Right lobe of liver (tissue), 6 donors: ENCODE measurements around the gene ATOH8. TPM values are rescaled to one million over a fixed set of nuclear protein-coding genes. Genes with fewer than 3 reads are reported as not detected.

ENCODE experiments used
- ATAC-seq, 4 donors: fragments of 200-7000 bp; cut with Tn5 transposase; one replicate each; pipeline ENCODE4 v1.9.1; 2020; ENCODE audit warnings: mild to moderate bottlenecking in 4 of 4, moderate library complexity in 4 of 4
- DNase-seq, 3 donors: peaks; one replicate each; pipeline ENCODE4 v3.0.0-alpha.2; 2020
- H3K27ac ChIP-seq, 3 donors: fragments of 200-600 bp; one replicate each; pipeline ENCODE4 v1.8.0; 2022
- H3K27me3 ChIP-seq, 2 donors: fragments of 200-600 bp; one replicate each; pipeline ENCODE4 v1.8.0; 2022
- H3K36me3 ChIP-seq, 4 donors: fragments of 200-600 bp; sonication (generic) in 1 of 4; one replicate each; pipeline versions ENCODE4 v1.5.1 to v1.8.0; 2017 to 2022; ENCODE audit warnings: control low read depth in 1 of 4
- H3K4me1 ChIP-seq, 4 donors: fragments of 200-600 bp; sonication (generic) in 1 of 4; one replicate each; pipeline versions ENCODE4 v1.5.1 to v1.8.0; 2017 to 2022; ENCODE audit warnings: control low read depth in 1 of 4
- H3K4me3 ChIP-seq, 3 donors: fragments of 200-600 bp; one replicate each; pipeline ENCODE4 v1.8.0; 2022
- H3K9me3 ChIP-seq, 4 donors: fragments of 200-600 bp; sonication (generic) in 1 of 4; one replicate each; pipeline versions ENCODE4 v1.5.1 to v1.8.0; 2017 to 2022; ENCODE audit warnings: control low read depth in 1 of 4
- CTCF ChIP-seq, 4 donors: fragments of 200-600 bp in 3 of 4; fragments of 450-650 bp in 1 of 4; IDR thresholded peaks; one replicate each; pipeline versions ENCODE4 v1.5.1 to v1.8.0; 2016 to 2022; ENCODE audit warnings: antibody characterized with exemption in 4 of 4, mild to moderate bottlenecking in 2 of 4
- POLR2A ChIP-seq: fragments of 450-650 bp; IDR thresholded peaks from one replicate; pipeline ENCODE4 v1.6.1; 2017; ENCODE audit warnings: antibody characterized with exemption, mild to moderate bottlenecking
- WGBS: methylation state at CpG from one replicate; pipeline ENCODE4 v1.1.6; 2018; ENCODE audit warnings: low coverage, low lambda C conversion rate; ENCODE audit not compliant: insufficient coverage; ENCODE audit errors: missing lambda C conversion rate; 5-methylcytosine and 5-hydroxymethylcytosine counted together
- intact Hi-C, 2 donors: fragments of 100-400 bp; cut with DNase I; formaldehyde crosslinking; loops; one replicate each; pipeline versions ENCODE4 v1.11.2 to v1.14.1; 2022
- total RNA-seq, 6 experiments: library from RNA; depleted of rRNA in 2 of 6; stranded (reverse); fragments of >200 nt in 2 of 6; fragmentation: NEBNext Ultra II Directional in 3 of 6; extraction: Animal tissue kit (Norgen Biotek cat#: 25700) in 3 of 6; gene quantifications; one replicate each; pipeline versions ENCODE4 v1.1.0 to v1.2.4, GENCODE V29; 2016 to 2023
- donor health status: DM: no; HTN: yes; CAD: no.
- donor health status: DM: no; HTN: no; CAD: no.
- donor health status: DM: no; HTN: no; CAD: no.
- donor health status: DM: no; HTN: yes; CAD: no.
- donor health status: DM: no; HTN: yes; CAD: no.

Gene ATOH8
- total RNA-seq, 6 experiments from 2014 or later = 5.3 to 78.0 (median 46.2) TPM

- H3K27me3 ChIP-seq = no peaks in the 10 kb centered on the region
- no peaks in the 10 kb centered on the region for H3K9me3 ChIP-seq
- no peaks in the 10 kb centered on the region for H3K36me3 ChIP-seq
- intact Hi-C loops = loop anchor here (5.0 to 10.0 kb wide), 3 partner anchors 66 to 179 kb away; no protein-coding TSS in a partner anchor
- 93% methylated on average over 4 of the region's 7 CpGs for WGBS
- H3K4me3 ChIP-seq = no peak overlapping the region
- TF ChIP-seq CTCF (IDR thresholded peaks at IDR 0.05) = no peak
- TF ChIP-seq POLR2A = no peak
- DNase-seq (no peak), ATAC-seq (no peak)
- H3K27ac ChIP-seq = no peak overlapping the region
- peaks cover 0 to 4% (median 0%) of the 10 kb centered on the region in 4 donors for H3K4me1 ChIP-seq
Measured at GRCh38 chr2:85813211-85813981, 59.6 kb downstream of the ATOH8 start.

- Histone ChIP-seq H3K9me3 (no peaks in the 10 kb centered on the region), H3K36me3 (no peaks in the 10 kb centered on the region), H3K4me1 (peaks cover 0 to 4% (median 0%) of the 10 kb centered on the region in 4 donors), H3K27ac (no peak overlapping the region), H3K4me3 (no peak overlapping the region), H3K27me3 (no peaks in the 10 kb centered on the region)
- TF ChIP-seq POLR2A = no peak
- peak; percentile 96 to 98 (median 98) for TF ChIP-seq CTCF (IDR thresholded peaks at IDR 0.05)
- ATAC-seq (peak; percentile 98 to 99 (median 99)), DNase-seq (peak; percentile 90 to 93 (median 91))
- 5% methylated on average over 7 of the region's 13 CpGs for WGBS
- intact Hi-C loops = loop anchor here (5.0 to 10.0 kb wide), 3 partner anchors 67 to 179 kb away; no protein-coding TSS in a partner anchor
Measured at GRCh38 chr2:85813982-85814801, 60.4 kb downstream of the ATOH8 start.

GRCh38 chr2:85814802-85815550 is 61.2 kb downstream of the ATOH8 start:
- 68% methylated on average over 8 of the region's 10 CpGs for WGBS
- intact Hi-C loops = loop anchor here (5.0 to 10.0 kb wide), 3 partner anchors 68 to 180 kb away; no protein-coding TSS in a partner anchor
- no peak for DNase-seq
- no peaks in the 10 kb centered on the region for H3K27me3 ChIP-seq
- H3K4me3 ChIP-seq = no peak overlapping the region
- H3K27ac ChIP-seq = no peak overlapping the region
- ATAC-seq = no peak
- TF ChIP-seq POLR2A = no peak
- no peak for TF ChIP-seq CTCF (IDR thresholded peaks at IDR 0.05)
- no peaks in the 10 kb centered on the region for H3K9me3 ChIP-seq
- H3K36me3 ChIP-seq = no peaks in the 10 kb centered on the region
- H3K4me1 ChIP-seq = peaks cover 0 to 4% (median 0%) of the 10 kb centered on the region in 4 donors

GRCh38 chr2:85819811-85820510 is 66.2 kb downstream of the ATOH8 start:
- TF ChIP-seq POLR2A (no peak), CTCF (IDR thresholded peaks at IDR 0.05) (no peak)
- H3K27me3 ChIP-seq = no peaks in the 10 kb centered on the region
- no peaks in the 10 kb centered on the region for H3K36me3 ChIP-seq
- H3K4me1 ChIP-seq = no peaks in the 10 kb centered on the region
- H3K9me3 ChIP-seq = no peaks in the 10 kb centered on the region
- ATAC-seq (no peak), DNase-seq (no peak)
- WGBS = 72% methylated on average over 6 of the region's 6 CpGs
- intact Hi-C loops = loop anchor here in 1 of 2 donors (10.0 kb wide), 1 partner anchor 185 kb away; no protein-coding TSS in a partner anchor
- no peak overlapping the region for H3K4me3 ChIP-seq
- no peak overlapping the region for H3K27ac ChIP-seq
